Measurements from ENCODE around the gene CRLF1.

Gene CRLF1

GRCh38 chr19:18636969-18637629, 30.5 kb upstream of the CRLF1 start, which contains the start of gene KLHL26:
KLHL26 (plus strand) TSS chr19:18637028; CDS start chr19:18637055, 27 bp downstream.
- DNase-seq (ENCODE audit: low read depth, low spot score) = no peak

GRCh38 chr19:18636183-18636968, 29.8 kb upstream of the CRLF1 start:
- peak; percentile 98 for DNase-seq (ENCODE audit: low read depth, low spot score)

- no peak for DNase-seq (ENCODE audit: low read depth, low spot score)
Measured at GRCh38 chr19:18635831-18636182, 29.2 kb upstream of the CRLF1 start.

- DNase-seq (ENCODE audit: low read depth, low spot score) = no peak
Measured at GRCh38 chr19:18634612-18635297, 28.2 kb upstream of the CRLF1 start.

- no peak for DNase-seq (ENCODE audit: low read depth, low spot score)
Measured at GRCh38 chr19:18633321-18633720, 26.7 kb upstream of the CRLF1 start.

- no peak for DNase-seq (ENCODE audit: low read depth, low spot score)
Measured at GRCh38 chr19:18629166-18630088, 22.8 kb upstream of the CRLF1 start.

- DNase-seq (ENCODE audit: low read depth, low spot score) = peak; percentile 56
Measured at GRCh38 chr19:18626906-18627305, 20.3 kb upstream of the CRLF1 start.

GRCh38 chr19:18620902-18621301, 14.3 kb upstream of the CRLF1 start:
- no peak for DNase-seq (ENCODE audit: low read depth, low spot score)

GRCh38 chr19:18620311-18620710, 13.7 kb upstream of the CRLF1 start:
- no peak for DNase-seq (ENCODE audit: low read depth, low spot score)

- DNase-seq (ENCODE audit: low read depth, low spot score) = no peak
Measured at GRCh38 chr19:18618236-18618635, 11.6 kb upstream of the CRLF1 start.

GRCh38 chr19:18617562-18617961, 11.0 kb upstream of the CRLF1 start:
- DNase-seq (ENCODE audit: low read depth, low spot score) = no peak

GRCh38 chr19:18616023-18616422, 9.4 kb upstream of the CRLF1 start:
- DNase-seq (ENCODE audit: low read depth, low spot score) = no peak

- no peak for DNase-seq (ENCODE audit: low read depth, low spot score)
Measured at GRCh38 chr19:18613589-18614234, 7.1 kb upstream of the CRLF1 start.

GRCh38 chr19:18612772-18613588, 6.4 kb upstream of the CRLF1 start, which contains the start of gene TMEM59L:
TMEM59L (plus strand) TSS chr19:18612870; CDS start chr19:18612959, 89 bp downstream.
- peak; percentile 60 for DNase-seq (ENCODE audit: low read depth, low spot score)

- peak; percentile 16 for DNase-seq (ENCODE audit: low read depth, low spot score)
Measured at GRCh38 chr19:18612051-18612771, 5.6 kb upstream of the CRLF1 start.

- DNase-seq (ENCODE audit: low read depth, low spot score) = no peak
Measured at GRCh38 chr19:18611327-18612050, 4.9 kb upstream of the CRLF1 start.

- peak; percentile 43 for DNase-seq (ENCODE audit: low read depth, low spot score)
Measured at GRCh38 chr19:18610556-18611326, 4.1 kb upstream of the CRLF1 start.

GRCh38 chr19:18610245-18610555, 3.6 kb upstream of the CRLF1 start:
- peak; percentile 21 for DNase-seq (ENCODE audit: low read depth, low spot score)
